Liver (tissue), 9 donors: Measurements from ENCODE around the gene KLHL40. TPM values are rescaled to one million over a fixed set of nuclear protein-coding genes. Genes with fewer than 3 reads are reported as not detected.

Experiments used
- DNase-seq: peaks from one replicate; pipeline ENCODE4 v3.0.0-alpha.2; 2017; ENCODE audit warnings: low spot score
- H3K27ac ChIP-seq, 2 donors: one replicate each; pipeline ENCODE4 v1.7.0; 2013; ENCODE audit warnings: inconsistent platforms in 2 of 2, low read length in 2 of 2, control low read depth in 1 of 2, low read depth in 1 of 2, mild to moderate bottlenecking in 1 of 2
- H3K27me3 ChIP-seq, 4 donors: one replicate each; pipeline versions ENCODE4 v1.6.1 to v1.7.0; 2013; ENCODE audit warnings: low read length in 3 of 4, inconsistent platforms in 1 of 4, mild to moderate bottlenecking in 1 of 4, moderate library complexity in 1 of 4; ENCODE audit not compliant: control insufficient read depth in 4 of 4, insufficient read depth in 4 of 4
- H3K36me3 ChIP-seq, 4 donors: one replicate each; pipeline versions ENCODE4 v1.6.1 to v1.7.0; 2013; ENCODE audit warnings: low read length in 3 of 4, mild to moderate bottlenecking in 3 of 4, low read depth in 1 of 4, moderate library complexity in 1 of 4; ENCODE audit not compliant: control insufficient read depth in 4 of 4, insufficient read depth in 3 of 4
- H3K4me1 ChIP-seq, 4 donors: one replicate each; pipeline versions ENCODE4 v1.6.1 to v1.7.0; 2013; ENCODE audit warnings: low read length in 3 of 4, mild to moderate bottlenecking in 3 of 4, moderate library complexity in 1 of 4; ENCODE audit not compliant: control insufficient read depth in 4 of 4, insufficient read depth in 4 of 4
- H3K4me3 ChIP-seq, 3 donors: one replicate each; pipeline versions ENCODE4 v1.6.1 to v1.7.0; 2013; ENCODE audit warnings: low read length in 3 of 3, control low read depth in 1 of 3, low read depth in 1 of 3, mild to moderate bottlenecking in 1 of 3
- H3K9ac ChIP-seq, 2 donors: one replicate each; pipeline ENCODE4 v1.7.0; 2013; ENCODE audit warnings: low read length in 2 of 2, mild to moderate bottlenecking in 2 of 2, moderate library complexity in 2 of 2, control low read depth in 1 of 2, low read depth in 1 of 2
- H3K9me3 ChIP-seq, 4 donors: one replicate each; pipeline versions ENCODE4 v1.6.1 to v1.7.0; 2013; ENCODE audit warnings: low read length in 3 of 4; ENCODE audit not compliant: control insufficient read depth in 4 of 4
- ATF3 ChIP-seq: IDR thresholded peaks from 2 replicates; pipeline ENCODE4 v1.6.1; 2016; ENCODE audit warnings: antibody characterized with exemption
- EGR1 ChIP-seq, 2 donors: IDR thresholded peaks; 2 replicates each; pipeline ENCODE4 v1.6.1; 2016 to 2018; ENCODE audit warnings: antibody characterized with exemption in 2 of 2, low read depth in 2 of 2
- FOXA1 ChIP-seq: IDR thresholded peaks from 2 replicates; pipeline ENCODE4 v1.6.1; 2016; ENCODE audit warnings: antibody characterized with exemption
- FOXA2 ChIP-seq: IDR thresholded peaks from 2 replicates; pipeline ENCODE4 v1.6.1; 2016; ENCODE audit warnings: antibody characterized with exemption
- HNF4G ChIP-seq: IDR thresholded peaks from 2 replicates; pipeline ENCODE4 v1.6.1; 2016; ENCODE audit warnings: antibody characterized with exemption
- JUND ChIP-seq, 2 donors: IDR thresholded peaks; 2 replicates each; pipeline ENCODE4 v1.6.1; 2016; ENCODE audit warnings: antibody characterized with exemption in 2 of 2
- MAX ChIP-seq: IDR thresholded peaks from 2 replicates; pipeline ENCODE4 v1.6.1; 2016; ENCODE audit warnings: antibody characterized with exemption
- NR2F2 ChIP-seq: IDR thresholded peaks from 2 replicates; pipeline ENCODE4 v1.6.1; 2016; ENCODE audit warnings: antibody characterized with exemption
- REST ChIP-seq: IDR thresholded peaks from 2 replicates; pipeline ENCODE4 v1.6.1; 2016; ENCODE audit warnings: antibody characterized with exemption, mild to moderate bottlenecking
- RXRA ChIP-seq, 2 donors: IDR thresholded peaks; 2 replicates each; pipeline ENCODE4 v1.6.1; 2017 to 2018; ENCODE audit warnings: antibody characterized with exemption in 2 of 2, mild to moderate bottlenecking in 1 of 2
- SP1 ChIP-seq: IDR thresholded peaks from 2 replicates; pipeline ENCODE4 v1.6.1; 2018; ENCODE audit warnings: antibody characterized with exemption, mild to moderate bottlenecking
- TAF1 ChIP-seq: conservative IDR thresholded peaks from 2 replicates; pipeline ENCODE4 v1.6.1; 2016; ENCODE audit warnings: antibody characterized with exemption, mild to moderate bottlenecking
- YY1 ChIP-seq: IDR thresholded peaks from 2 replicates; pipeline ENCODE4 v1.6.1; 2016; ENCODE audit warnings: antibody characterized with exemption, mild to moderate bottlenecking
- ZBTB33 ChIP-seq: IDR thresholded peaks from 2 replicates; pipeline ENCODE4 v1.6.1; 2016; ENCODE audit warnings: antibody characterized with exemption
- WGBS: extraction: QIAGEN DNeasy Blood & Tissue Kit; methylation state at CpG from one replicate; pipeline ENCODE4 v1.1.7; 2013; 5-methylcytosine and 5-hydroxymethylcytosine counted together
- polyA plus RNA-seq, 2 donors: library from polyadenylated mRNA; stranded (reverse) in 1 of 2; unstranded in 1 of 2; fragments of 200-250 nt in 1 of 2; fragments of >200 nt in 1 of 2; fragmentation: Nextera tagmentation in 1 of 2; extraction: Ambion mirVana in 1 of 2; gene quantifications; one replicate each; pipeline versions ENCODE4 v1.2.1 to v1.2.3, GENCODE V29; 2013 to 2015
- total RNA-seq, 2 donors: library from RNA; depleted of rRNA; stranded (reverse); fragments of >200 nt; gene quantifications; one replicate each; pipeline ENCODE4 v1.2.3, GENCODE V29; 2014
- donor health status: healthy.
- donor health status: healthy.
- donor health status: healthy.
- donor health status: healthy.
- donor health status: healthy.

KLHL40 gene
- total and polyA plus RNA-seq, 4 donors: not detected

- TF ChIP-seq YY1: no peak
- no peak for TF ChIP-seq SP1
- TF ChIP-seq RXRA (IDR thresholded peaks at IDR 0.05): no peak
- no peak for TF ChIP-seq REST
- no peak for TF ChIP-seq HNF4G
- no peak for TF ChIP-seq ZBTB33
- no peak for TF ChIP-seq JUND (IDR thresholded peaks at IDR 0.05)
- TF ChIP-seq EGR1 (IDR thresholded peaks at IDR 0.05; ENCODE audit: low read depth in 2 of 2): no peak
- TF ChIP-seq FOXA2: no peak
- no peak for TF ChIP-seq NR2F2
- no peak for TF ChIP-seq FOXA1
- TF ChIP-seq TAF1: no peak
- no peak overlapping the region for H3K27ac ChIP-seq
- H3K36me3 ChIP-seq: peaks cover 0 to 4% (median 1%) of the 10 kb centered on the region in 4 donors
- H3K4me3 ChIP-seq: no peak overlapping the region
- no peak overlapping the region for H3K9ac ChIP-seq
- no peaks in the 10 kb centered on the region for H3K9me3 ChIP-seq
- no peaks in the 10 kb centered on the region for H3K27me3 ChIP-seq
- WGBS: 93% methylated on average over 7 of the region's 7 CpGs
- no peaks in the 10 kb centered on the region for H3K4me1 ChIP-seq
- DNase-seq: no peak
These were observed 23.1 kb upstream of the KLHL40 start for GRCh38 chr3:42662037-42662812.

- no peaks in the 10 kb centered on the region for H3K9me3 ChIP-seq
- no peak for TF ChIP-seq YY1
- no peak for TF ChIP-seq ZBTB33
- TF ChIP-seq HNF4G: no peak
- no peak for TF ChIP-seq MAX
- TF ChIP-seq FOXA2: no peak
- TF ChIP-seq REST: no peak
- no peak for TF ChIP-seq ATF3
- no peak for TF ChIP-seq SP1
- H3K4me1 ChIP-seq: no peaks in the 10 kb centered on the region
- 94% methylated on average over 12 of the region's 12 CpGs for WGBS
- peaks cover 0 to 4% (median 1%) of the 10 kb centered on the region in 4 donors for H3K36me3 ChIP-seq
- H3K27me3 ChIP-seq: no peaks in the 10 kb centered on the region
- H3K27ac ChIP-seq: no peak overlapping the region
- H3K9ac ChIP-seq: no peak overlapping the region
- no peak overlapping the region for H3K4me3 ChIP-seq
- DNase-seq: no peak
These were observed 22.4 kb upstream of the KLHL40 start for GRCh38 chr3:42662813-42663535.
